B cell (primary cell): Measurements from ENCODE around the gene ARL6IP5. TPM values are rescaled to one million over a fixed set of nuclear protein-coding genes. Genes with fewer than 3 reads are reported as not detected.

Experiments used
- ATAC-seq: fragments of 200-7000 bp; cut with Tn5 transposase; one replicate; pipeline ENCODE4 v1.10.0; 2021; ENCODE audit warnings: low read depth, mild to moderate bottlenecking, moderate number of reproducible peaks, moderate library complexity
- CTCF ChIA-PET: fragments of 350-600 bp; sonication (Branson Sonifier 250); formaldehyde crosslinking; loops from one replicate; lab custom pipeline; 2021; ENCODE audit warnings: antibody characterized with exemption, inconsistent platforms; lab: Charles Lee
- POLR2A ChIA-PET: fragments of 350-600 bp; sonication (Branson Sonifier 250); formaldehyde crosslinking; loops from one replicate; lab custom pipeline; 2021; ENCODE audit warnings: antibody characterized with exemption; lab: Charles Lee
- DNase-seq: peaks from one replicate; pipeline ENCODE4 v3.0.0; 2013
- H2AFZ ChIP-seq: 2 replicates; pipeline ENCODE4 v1.6.1; 2012; ENCODE audit warnings: mild to moderate bottlenecking, low read depth, low read length; ENCODE audit not compliant: insufficient read depth, poor library complexity, severe bottlenecking
- H3K27ac ChIP-seq, 2 donors: 1 replicate in 1 of 2; 2 replicates in 1 of 2; pipeline ENCODE4 v1.5.1; 2012 to 2013; ENCODE audit warnings: low read length in 2 of 2, mild to moderate bottlenecking in 2 of 2, moderate library complexity in 1 of 2
- H3K27me3 ChIP-seq, 4 experiments: fragments of 200-600 bp in 1 of 4; sonication (generic) in 1 of 4; replicated peaks in 1 of 4; 1 replicate in 2 of 4; 2 replicates in 2 of 4; pipeline versions ENCODE4 v1.6.1 to v1.7.0; 2013 to 2016; ENCODE audit warnings: low read length in 3 of 4, mild to moderate bottlenecking in 2 of 4, mixed read lengths in 1 of 4, moderate library complexity in 1 of 4; ENCODE audit not compliant: insufficient read depth in 4 of 4, control insufficient read depth in 3 of 4; ENCODE audit errors: control extremely low read depth in 1 of 4
- H3K36me3 ChIP-seq, 2 experiments: replicated peaks in 1 of 2; 1 replicate in 1 of 2; 2 replicates in 1 of 2; pipeline versions ENCODE4 v1.6.1 to v1.7.1; 2013; ENCODE audit warnings: low read length in 1 of 2; ENCODE audit not compliant: insufficient read depth in 2 of 2, control insufficient read depth in 1 of 2; ENCODE audit errors: control extremely low read depth in 1 of 2, extremely low read depth in 1 of 2
- H3K4me1 ChIP-seq, 2 donors: fragments of 200-600 bp in 1 of 2; sonication (generic) in 1 of 2; 1 replicate in 1 of 2; 2 replicates in 1 of 2; pipeline versions ENCODE4 v1.5.1 to v1.6.1; 2013 to 2017; ENCODE audit warnings: low read length in 2 of 2; ENCODE audit not compliant: control insufficient read depth in 2 of 2, insufficient read depth in 2 of 2
- H3K4me2 ChIP-seq: replicated peaks from 2 replicates; pipeline ENCODE3; 2012; ENCODE audit warnings: mild to moderate bottlenecking, low read depth, low read length; ENCODE audit not compliant: poor library complexity, severe bottlenecking
- H3K4me3 ChIP-seq, 5 experiments: fragments of 200-600 bp in 1 of 5; sonication (generic) in 1 of 5; 1 replicate in 3 of 5; 2 replicates in 2 of 5; pipeline versions ENCODE4 v1.5.1 to v1.7.0; 2011 to 2016; ENCODE audit warnings: low read length in 4 of 5, mild to moderate bottlenecking in 4 of 5, low read depth in 2 of 5, control low read depth in 1 of 5, moderate library complexity in 1 of 5; ENCODE audit not compliant: insufficient read depth in 1 of 5; ENCODE audit errors: control extremely low read depth in 1 of 5, extremely low read depth in 1 of 5
- H3K79me2 ChIP-seq: fragments of 200-600 bp; sonication (generic); one replicate; pipeline ENCODE4 v1.6.0; 2016; ENCODE audit warnings: low read length; ENCODE audit not compliant: control insufficient read depth, insufficient read depth
- H3K9ac ChIP-seq: fragments of 200-600 bp; sonication (generic); 2 replicates; pipeline ENCODE4 v1.6.1; 2017; ENCODE audit warnings: mild to moderate bottlenecking, low read length, moderate library complexity
- H3K9me3 ChIP-seq, 3 donors: one replicate each; pipeline versions ENCODE4 v1.6.1 to v1.7.1; 2013; ENCODE audit warnings: low read length in 2 of 3; ENCODE audit not compliant: control insufficient read depth in 2 of 3, insufficient read depth in 1 of 3; ENCODE audit errors: control extremely low read depth in 1 of 3
- H4K20me1 ChIP-seq: 2 replicates; pipeline ENCODE4 v1.6.0; 2012; ENCODE audit warnings: mild to moderate bottlenecking, low read length; ENCODE audit not compliant: insufficient read depth, control insufficient read depth, poor library complexity, severe bottlenecking
- H3K27ac Mint-ChIP-seq: one replicate; pipeline ENCODE4 v1.8.0; 2021; ENCODE audit warnings: mixed read lengths
- H3K27me3 Mint-ChIP-seq: one replicate; pipeline ENCODE4 v1.8.0; 2021; ENCODE audit warnings: mixed read lengths
- H3K4me1 Mint-ChIP-seq: one replicate; pipeline ENCODE4 v1.8.0; 2021; ENCODE audit warnings: mixed read lengths
- H3K4me3 Mint-ChIP-seq: one replicate; pipeline ENCODE4 v1.8.0; 2021; ENCODE audit warnings: mixed read lengths
- H3K9me3 Mint-ChIP-seq: one replicate; pipeline ENCODE4 v1.8.0; 2022; ENCODE audit warnings: mixed read lengths; ENCODE audit not compliant: insufficient read depth
- EZH2 ChIP-seq: IDR thresholded peaks from 2 replicates; pipeline ENCODE4 v1.6.1; 2012; ENCODE audit warnings: borderline replicate concordance, low read depth, mild to moderate bottlenecking, moderate library complexity, low read length; ENCODE audit not compliant: insufficient read depth, poor library complexity, severe bottlenecking
- WGBS: methylation state at CpG from one replicate; pipeline ENCODE4 v1.1.5; 2013; ENCODE audit warnings: missing lambda C conversion rate; ENCODE audit not compliant: insufficient coverage; 5-methylcytosine and 5-hydroxymethylcytosine counted together
- intact Hi-C: fragments of 100-400 bp; cut with micrococcal nuclease; formaldehyde crosslinking; loops from one replicate; pipeline ENCODE4 v1.10.0; 2022
- polyA plus RNA-seq: library from polyadenylated mRNA; depleted of rRNA; stranded (reverse); fragments of >200 nt; gene quantifications from 2 replicates; pipeline ENCODE4 v1.2.3, GENCODE V29; 2012
- total RNA-seq, 2 donors: library from RNA; stranded (reverse); fragments of 120-200 nt in 1 of 2; gene quantifications; 1 replicate in 1 of 2; 2 replicates in 1 of 2; pipeline versions ENCODE4 v1.2.3 to v1.2.4, GENCODE V29; 2013 to 2022
- TF ChIP-seq, protein P1 (sequence below): fragments of 200-600 bp; IDR thresholded peaks from one replicate; pipeline ENCODE4 v1.8.0; 2022; ENCODE audit warnings: antibody characterized with exemption, mild to moderate bottlenecking

Gene ARL6IP5
- total and polyA plus RNA-seq, 2 donors (not counting 1 experiment from before 2014, with no cell fraction given), result 39.5 to 89.1 TPM

DNA sequence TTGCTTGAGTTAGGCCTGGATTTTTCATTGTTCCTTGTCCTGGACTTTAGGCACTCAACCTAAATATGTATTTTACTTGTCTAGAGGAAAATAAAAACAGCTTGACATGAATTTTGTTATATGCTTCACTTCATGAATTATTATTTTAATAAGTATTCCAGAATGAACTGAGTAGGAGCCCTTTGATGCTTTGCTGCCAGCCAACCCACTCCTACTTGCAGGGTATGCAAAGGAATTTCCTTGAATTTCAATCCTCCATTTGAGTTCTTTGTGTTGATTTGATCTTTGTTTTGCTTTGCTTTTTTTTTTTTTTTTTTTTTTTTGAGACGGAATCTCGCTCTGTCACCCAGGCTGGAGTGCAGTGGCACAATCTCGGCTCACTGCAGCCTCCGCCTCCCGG is 11.6 kb downstream of the ARL6IP5 start:
- H4K20me1 ChIP-seq, result peaks cover 13% of the 10 kb centered on the region
- Mint-ChIP-seq H3K4me3 (no peak overlapping the region), H3K9me3 (no peaks in the 10 kb centered on the region), H3K27ac (peak overlapping the region; percentile 92), H3K27me3 (no peaks in the 10 kb centered on the region), H3K4me1 (peaks cover 63% of the 10 kb centered on the region)
- TF ChIP-seq, protein P1, sequence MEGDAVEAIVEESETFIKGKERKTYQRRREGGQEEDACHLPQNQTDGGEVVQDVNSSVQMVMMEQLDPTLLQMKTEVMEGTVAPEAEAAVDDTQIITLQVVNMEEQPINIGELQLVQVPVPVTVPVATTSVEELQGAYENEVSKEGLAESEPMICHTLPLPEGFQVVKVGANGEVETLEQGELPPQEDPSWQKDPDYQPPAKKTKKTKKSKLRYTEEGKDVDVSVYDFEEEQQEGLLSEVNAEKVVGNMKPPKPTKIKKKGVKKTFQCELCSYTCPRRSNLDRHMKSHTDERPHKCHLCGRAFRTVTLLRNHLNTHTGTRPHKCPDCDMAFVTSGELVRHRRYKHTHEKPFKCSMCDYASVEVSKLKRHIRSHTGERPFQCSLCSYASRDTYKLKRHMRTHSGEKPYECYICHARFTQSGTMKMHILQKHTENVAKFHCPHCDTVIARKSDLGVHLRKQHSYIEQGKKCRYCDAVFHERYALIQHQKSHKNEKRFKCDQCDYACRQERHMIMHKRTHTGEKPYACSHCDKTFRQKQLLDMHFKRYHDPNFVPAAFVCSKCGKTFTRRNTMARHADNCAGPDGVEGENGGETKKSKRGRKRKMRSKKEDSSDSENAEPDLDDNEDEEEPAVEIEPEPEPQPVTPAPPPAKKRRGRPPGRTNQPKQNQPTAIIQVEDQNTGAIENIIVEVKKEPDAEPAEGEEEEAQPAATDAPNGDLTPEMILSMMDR, result no peak
- no peak for TF ChIP-seq EZH2
- no peak overlapping the region for H2AFZ ChIP-seq
- H3K4me2 ChIP-seq, result peak overlapping the region; percentile 37
- H3K36me3 ChIP-seq, result peaks cover 5 to 26% of the 10 kb centered on the region in 2 experiments
- ATAC-seq (no peak), DNase-seq (no peak)
- CTCF ChIA-PET, result no interaction called here
- H3K4me3 ChIP-seq, result no peak overlapping the region
- H3K27me3 ChIP-seq, result no peaks in the 10 kb centered on the region
- peaks cover 89% of the 10 kb centered on the region for H3K79me2 ChIP-seq
- intact Hi-C loops, result no loop called here
- peak overlapping the region in 1 of 2 donors; percentile 94 for H3K27ac ChIP-seq
- peak overlapping the region; percentile 36 for H3K9ac ChIP-seq
- H3K9me3 ChIP-seq, result no peaks in the 10 kb centered on the region
- peaks cover 55 to 56% of the 10 kb centered on the region in 2 donors for H3K4me1 ChIP-seq
- POLR2A ChIA-PET, result no interaction called here
- 100% methylated on average over 4 of the region's 5 CpGs for WGBS

DNA sequence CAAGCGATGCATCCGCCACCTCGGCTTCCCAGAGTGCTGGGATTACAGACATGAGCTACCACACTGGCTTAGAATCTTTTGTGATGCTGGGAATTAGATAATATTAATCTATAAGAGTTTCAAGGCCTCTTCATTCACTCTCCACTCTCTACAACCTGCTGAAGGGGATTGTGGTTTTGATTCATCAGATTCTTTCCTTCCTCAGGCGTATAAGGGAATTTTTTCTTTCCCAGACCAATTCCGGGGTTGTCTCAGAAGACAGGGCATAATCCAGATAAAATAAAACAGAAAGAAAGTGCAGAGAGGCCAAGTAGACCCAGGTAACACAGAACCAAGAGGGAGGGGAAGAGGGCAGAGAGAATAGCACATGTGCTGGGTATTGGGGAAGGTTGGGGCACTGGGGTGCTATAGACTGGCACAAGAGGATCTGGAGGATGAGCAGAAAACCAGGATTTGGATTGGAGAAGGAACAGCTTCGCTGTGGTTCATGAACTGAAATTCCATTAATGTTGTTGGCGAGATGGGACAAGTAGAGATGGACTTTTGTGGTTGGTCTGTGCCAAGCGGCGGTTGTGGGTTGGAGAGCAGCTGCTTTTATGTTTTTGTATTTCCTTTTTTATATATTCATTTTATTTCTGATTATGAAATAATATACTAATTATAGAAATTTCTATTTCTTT is 12.8 kb downstream of the ARL6IP5 start:
- DNase-seq (no peak), ATAC-seq (no peak)
- Mint-ChIP-seq H3K4me3 (no peak overlapping the region), H3K27me3 (no peaks in the 10 kb centered on the region), H3K4me1 (peaks cover 54% of the 10 kb centered on the region), H3K9me3 (no peaks in the 10 kb centered on the region), H3K27ac (peak overlapping the region; percentile 51)
- H3K36me3 ChIP-seq, result peaks cover 6 to 38% of the 10 kb centered on the region in 2 experiments
- H3K27ac ChIP-seq, result peak overlapping the region in 1 of 2 donors; percentile 94
- no peaks in the 10 kb centered on the region for H3K9me3 ChIP-seq
- peaks cover 43 to 47% of the 10 kb centered on the region in 2 donors for H3K4me1 ChIP-seq
- CTCF ChIA-PET, result interaction anchor here (0.6 to 1.2 kb wide), 2 partner anchors 23 to 24 kb away, joined by 3 to 5 read pairs; no protein-coding TSS in a partner anchor
- no peak overlapping the region for H3K4me3 ChIP-seq
- H2AFZ ChIP-seq, result no peak overlapping the region
- POLR2A ChIA-PET, result interaction anchor here (0.6 kb wide), 1 partner anchor 15 kb away, joined by 3 read pairs; no protein-coding TSS in a partner anchor
- H3K4me2 ChIP-seq, result peak overlapping the region; percentile 21
- no peak overlapping the region for H3K9ac ChIP-seq
- TF ChIP-seq EZH2, result no peak
- TF ChIP-seq, protein P1, result no peak
- intact Hi-C loops, result no loop called here
- no peaks in the 10 kb centered on the region for H3K27me3 ChIP-seq
- H3K79me2 ChIP-seq, result peaks cover 99% of the 10 kb centered on the region
- WGBS, result 92% methylated on average over 1 of the region's 9 CpGs
- H4K20me1 ChIP-seq, result peaks cover 23% of the 10 kb centered on the region
